GM18507 (cell line): ENCODE measurements around the gene COA5.

Experiments
- DNase-seq: peaks from one replicate; pipeline ENCODE4 v3.0.0; 2011; ENCODE audit warnings: low read depth; ENCODE audit not compliant: insufficient read length; ENCODE audit errors: extremely low spot score
- FAIRE-seq: peaks from 2 replicates; lab custom pipeline; 2011; peaks lifted over from hg19 to GRCh38; lab: Jason Lieb, UNC

Gene COA5

GRCh38 chr2:98576666-98577312, 31.5 kb downstream of the COA5 start:
- no peak for FAIRE-seq
- no peak for DNase-seq

GRCh38 chr2:98573426-98573825, 34.9 kb downstream of the COA5 start:
- FAIRE-seq = no peak
- no peak for DNase-seq

- no peak for FAIRE-seq
- no peak for DNase-seq
Observed at GRCh38 chr2:98572676-98573075, 35.6 kb downstream of the COA5 start.

- no peak for DNase-seq
- FAIRE-seq = no peak
Observed at GRCh38 chr2:98572211-98572610, 36.1 kb downstream of the COA5 start.

- no peak for DNase-seq
- FAIRE-seq = no peak
Observed at GRCh38 chr2:98571796-98572195, 36.5 kb downstream of the COA5 start.

- FAIRE-seq (no peak), DNase-seq (no peak)
Observed at GRCh38 chr2:98571121-98571701, 37.1 kb downstream of the COA5 start.

GRCh38 chr2:98570356-98570755, 38.0 kb downstream of the COA5 start:
- FAIRE-seq (no peak), DNase-seq (no peak)

GRCh38 chr2:98569915-98570314, 38.4 kb downstream of the COA5 start:
- FAIRE-seq = no peak
- DNase-seq = no peak

GRCh38 chr2:98569197-98569793, 39.0 kb downstream of the COA5 start:
- DNase-seq (peak; percentile 20), FAIRE-seq (no peak)

- FAIRE-seq = no peak
Observed at GRCh38 chr2:98568161-98568956, 40.0 kb downstream of the COA5 start.

GRCh38 chr2:98565941-98566340, 42.4 kb downstream of the COA5 start:
- DNase-seq (no peak), FAIRE-seq (no peak)

More at GRCh38 chr2:98568161-98568956, 40.0 kb downstream of the COA5 start:
- no peak for DNase-seq

- no peak for DNase-seq
- no peak for FAIRE-seq
Observed at GRCh38 chr2:98565286-98565860, 42.9 kb downstream of the COA5 start.

- FAIRE-seq = no peak
- DNase-seq = no peak
Observed at GRCh38 chr2:98564541-98565132, 43.7 kb downstream of the COA5 start.

GRCh38 chr2:98563394-98563793, 44.9 kb downstream of the COA5 start:
- DNase-seq (no peak), FAIRE-seq (no peak)

- FAIRE-seq (no peak), DNase-seq (no peak)
Observed at GRCh38 chr2:98561902-98562695, 46.2 kb downstream of the COA5 start.

- no peak for DNase-seq
- no peak for FAIRE-seq
Observed at GRCh38 chr2:98561018-98561417, 47.3 kb downstream of the COA5 start.

- FAIRE-seq = no peak
- DNase-seq = no peak
Observed at GRCh38 chr2:98560256-98560771, 48.0 kb downstream of the COA5 start.

GRCh38 chr2:98559581-98559980, 48.7 kb downstream of the COA5 start:
- peak; percentile 5 for FAIRE-seq
- no peak for DNase-seq
